Right renal cortex interstitium (tissue), 3 donors: ENCODE results near the gene GJD4. TPM values are rescaled to one million over a fixed set of nuclear protein-coding genes. Genes with fewer than 3 reads are reported as not detected.

Experiments
- DNase-seq, 3 donors: peaks; one replicate each; pipeline ENCODE4 v3.0.0-alpha.2; 2013; ENCODE audit warnings: low read depth in 3 of 3, low spot score in 2 of 3
- polyA plus RNA-seq, 3 donors: library from polyadenylated mRNA; unstranded; fragments of 120-200 nt; gene quantifications; one replicate each; pipeline ENCODE4 v1.2.1, GENCODE V29; 2013; ENCODE audit not compliant: insufficient read length in 3 of 3

Gene GJD4
- polyA plus RNA-seq, 3 donors: 0.08 to 0.11 TPM; not detected in 1

- DNase-seq: no peak
Measured at GRCh38 chr10:35578618-35578956, 26.6 kb upstream of the GJD4 start.

GRCh38 chr10:35579116-35579515 is 26.0 kb upstream of the GJD4 start:
- no peak for DNase-seq

- DNase-seq: no peak
Measured at GRCh38 chr10:35579726-35580422, 25.3 kb upstream of the GJD4 start.

- no peak for DNase-seq
Measured at GRCh38 chr10:35580423-35580770, 24.7 kb upstream of the GJD4 start.

- DNase-seq: no peak
Measured at GRCh38 chr10:35581655-35582054, 23.5 kb upstream of the GJD4 start.

GRCh38 chr10:35584946-35585345 is 20.2 kb upstream of the GJD4 start:
- no peak for DNase-seq

- DNase-seq: no peak
Measured at GRCh38 chr10:35585356-35585755, 19.8 kb upstream of the GJD4 start.

- no peak for DNase-seq
Measured at GRCh38 chr10:35585903-35586535, 19.1 kb upstream of the GJD4 start.

GRCh38 chr10:35588836-35589235 is 16.3 kb upstream of the GJD4 start:
- no peak for DNase-seq

GRCh38 chr10:35592441-35592840 is 12.7 kb upstream of the GJD4 start:
- DNase-seq: no peak

- no peak for DNase-seq
Measured at GRCh38 chr10:35594115-35595079, 10.7 kb upstream of the GJD4 start.

GRCh38 chr10:35595106-35595505 is 10.0 kb upstream of the GJD4 start:
- no peak for DNase-seq

GRCh38 chr10:35598379-35598778 is 6.8 kb upstream of the GJD4 start:
- no peak for DNase-seq

- DNase-seq: no peak
Measured at GRCh38 chr10:35600193-35600592, 4.9 kb upstream of the GJD4 start.

GRCh38 chr10:35606430-35606829 is 1.3 kb downstream of the GJD4 start:
- no peak for DNase-seq

GRCh38 chr10:35607475-35608327 is 2.6 kb downstream of the GJD4 start:
- DNase-seq: no peak

- DNase-seq: no peak
Measured at GRCh38 chr10:35608328-35608672, 3.2 kb downstream of the GJD4 start.

GRCh38 chr10:35611750-35612149 is 6.6 kb downstream of the GJD4 start:
- DNase-seq: no peak

- no peak for DNase-seq
Measured at GRCh38 chr10:35612385-35613106, 7.4 kb downstream of the GJD4 start.

GRCh38 chr10:35613107-35613440 is 7.9 kb downstream of the GJD4 start:
- no peak for DNase-seq
